ENCODE data around the gene TMEM229B. TPM values are rescaled to one million over a fixed set of nuclear protein-coding genes. Genes with fewer than 3 reads are reported as not detected.

TMEM229B gene
- total RNA-seq, 1 donor from 2014 or later = 2.7 TPM

GRCh38 chr14:67446371-67447032, 42.0 kb downstream of the TMEM229B start:
- no peak overlapping the region for H3K4me3 Mint-ChIP-seq
- H3K36me3 Mint-ChIP-seq (ENCODE audit: low read depth) = no peaks in the 10 kb centered on the region
- peaks cover 33% of the 10 kb centered on the region for H3K27me3 Mint-ChIP-seq
- peaks cover 6% of the 10 kb centered on the region for H3K9me3 Mint-ChIP-seq
- no peak for DNase-seq
- no peak overlapping the region for H3K27ac Mint-ChIP-seq
- intact Hi-C loops (cut with micrococcal nuclease) = no loop called here
- H3K4me1 Mint-ChIP-seq = no peaks in the 10 kb centered on the region

GRCh38 chr14:67444395-67444794, 44.1 kb downstream of the TMEM229B start:
- Mint-ChIP-seq H3K4me1 (no peaks in the 10 kb centered on the region), H3K27me3 (peaks cover 31% of the 10 kb centered on the region), H3K9me3 (no peaks in the 10 kb centered on the region), H3K36me3 (ENCODE audit: low read depth) (no peaks in the 10 kb centered on the region), H3K4me3 (no peak overlapping the region), H3K27ac (no peak overlapping the region)
- no peak for DNase-seq
- intact Hi-C loops (cut with micrococcal nuclease) = no loop called here

GRCh38 chr14:67442139-67442906, 46.2 kb downstream of the TMEM229B start:
- H3K27me3 Mint-ChIP-seq = peaks cover 28% of the 10 kb centered on the region
- no peak overlapping the region for H3K4me3 Mint-ChIP-seq
- intact Hi-C loops (cut with micrococcal nuclease) = no loop called here
- no peaks in the 10 kb centered on the region for H3K9me3 Mint-ChIP-seq
- H3K27ac Mint-ChIP-seq = no peak overlapping the region
- H3K4me1 Mint-ChIP-seq = no peaks in the 10 kb centered on the region
- H3K36me3 Mint-ChIP-seq (ENCODE audit: low read depth) = no peaks in the 10 kb centered on the region
- no peak for DNase-seq

- H3K27me3 Mint-ChIP-seq = peaks cover 32% of the 10 kb centered on the region
Observed at GRCh38 chr14:67441672-67442071, 46.8 kb downstream of the TMEM229B start.

GRCh38 chr14:67441256-67441655, 47.3 kb downstream of the TMEM229B start:
- H3K27me3 Mint-ChIP-seq = peaks cover 30% of the 10 kb centered on the region
- H3K27ac Mint-ChIP-seq = no peak overlapping the region
- DNase-seq = no peak
- intact Hi-C loops (cut with micrococcal nuclease) = no loop called here
- no peak overlapping the region for H3K4me3 Mint-ChIP-seq
- H3K36me3 Mint-ChIP-seq (ENCODE audit: low read depth) = no peaks in the 10 kb centered on the region
- no peaks in the 10 kb centered on the region for H3K9me3 Mint-ChIP-seq
- no peaks in the 10 kb centered on the region for H3K4me1 Mint-ChIP-seq

More at GRCh38 chr14:67441672-67442071, 46.8 kb downstream of the TMEM229B start:
- no peaks in the 10 kb centered on the region for H3K4me1 Mint-ChIP-seq
- no peaks in the 10 kb centered on the region for H3K36me3 Mint-ChIP-seq (ENCODE audit: low read depth)
- H3K9me3 Mint-ChIP-seq = no peaks in the 10 kb centered on the region
- H3K4me3 Mint-ChIP-seq = no peak overlapping the region
- no peak overlapping the region for H3K27ac Mint-ChIP-seq
- DNase-seq = no peak
- intact Hi-C loops (cut with micrococcal nuclease) = no loop called here

- no peaks in the 10 kb centered on the region for H3K4me1 Mint-ChIP-seq
- intact Hi-C loops (cut with micrococcal nuclease) = no loop called here
- no peaks in the 10 kb centered on the region for H3K9me3 Mint-ChIP-seq
- peaks cover 27% of the 10 kb centered on the region for H3K27me3 Mint-ChIP-seq
- H3K4me3 Mint-ChIP-seq = no peak overlapping the region
- no peaks in the 10 kb centered on the region for H3K36me3 Mint-ChIP-seq (ENCODE audit: low read depth)
- H3K27ac Mint-ChIP-seq = no peak overlapping the region
- DNase-seq = no peak
Observed at GRCh38 chr14:67440513-67440912, 48.0 kb downstream of the TMEM229B start.

GRCh38 chr14:67438969-67439368, 49.6 kb downstream of the TMEM229B start:
- intact Hi-C loops (cut with micrococcal nuclease) = no loop called here
- H3K9me3 Mint-ChIP-seq = no peaks in the 10 kb centered on the region
- H3K36me3 Mint-ChIP-seq (ENCODE audit: low read depth) = no peaks in the 10 kb centered on the region
- DNase-seq = no peak
- H3K27me3 Mint-ChIP-seq = peaks cover 29% of the 10 kb centered on the region
- H3K27ac Mint-ChIP-seq = no peak overlapping the region
- no peak overlapping the region for H3K4me3 Mint-ChIP-seq
- H3K4me1 Mint-ChIP-seq = no peaks in the 10 kb centered on the region

GRCh38 chr14:67436006-67436866, 52.3 kb downstream of the TMEM229B start:
- intact Hi-C loops (cut with micrococcal nuclease) = no loop called here
- peaks cover 27% of the 10 kb centered on the region for H3K27me3 Mint-ChIP-seq
- no peaks in the 10 kb centered on the region for H3K4me1 Mint-ChIP-seq
- H3K36me3 Mint-ChIP-seq (ENCODE audit: low read depth) = no peaks in the 10 kb centered on the region
- H3K4me3 Mint-ChIP-seq = no peak overlapping the region
- H3K27ac Mint-ChIP-seq = no peak overlapping the region
- no peak for DNase-seq
- no peaks in the 10 kb centered on the region for H3K9me3 Mint-ChIP-seq

- Mint-ChIP-seq H3K4me3 (no peak overlapping the region), H3K4me1 (no peaks in the 10 kb centered on the region), H3K9me3 (no peaks in the 10 kb centered on the region), H3K27ac (no peak overlapping the region), H3K36me3 (ENCODE audit: low read depth) (no peaks in the 10 kb centered on the region), H3K27me3 (peaks cover 27% of the 10 kb centered on the region)
- DNase-seq = no peak
- intact Hi-C loops (cut with micrococcal nuclease) = no loop called here
Observed at GRCh38 chr14:67435603-67436002, 52.9 kb downstream of the TMEM229B start.

- peaks cover 19% of the 10 kb centered on the region for H3K27me3 Mint-ChIP-seq
- H3K4me3 Mint-ChIP-seq = no peak overlapping the region
- no peaks in the 10 kb centered on the region for H3K36me3 Mint-ChIP-seq (ENCODE audit: low read depth)
- H3K27ac Mint-ChIP-seq = no peak overlapping the region
- DNase-seq = no peak
- no peaks in the 10 kb centered on the region for H3K4me1 Mint-ChIP-seq
- intact Hi-C loops (cut with micrococcal nuclease) = no loop called here
- no peaks in the 10 kb centered on the region for H3K9me3 Mint-ChIP-seq
Observed at GRCh38 chr14:67432050-67432564, 56.4 kb downstream of the TMEM229B start.

- Mint-ChIP-seq H3K4me3 (no peak overlapping the region), H3K36me3 (ENCODE audit: low read depth) (no peaks in the 10 kb centered on the region), H3K9me3 (no peaks in the 10 kb centered on the region), H3K27me3 (peaks cover 32% of the 10 kb centered on the region), H3K27ac (no peak overlapping the region), H3K4me1 (peaks cover 3% of the 10 kb centered on the region)
- no peak for DNase-seq
- intact Hi-C loops (cut with micrococcal nuclease) = loop anchor here (5.0 to 10.0 kb wide), 2 partner anchors 98 to 275 kb away; partner anchors contain the start of gene RDH12
Observed at GRCh38 chr14:67429510-67430205, 58.9 kb downstream of the TMEM229B start.

GRCh38 chr14:67428501-67429031, 60.0 kb downstream of the TMEM229B start:
- Mint-ChIP-seq H3K4me1 (peaks cover 3% of the 10 kb centered on the region), H3K9me3 (no peaks in the 10 kb centered on the region), H3K27me3 (peaks cover 30% of the 10 kb centered on the region), H3K4me3 (no peak overlapping the region), H3K36me3 (ENCODE audit: low read depth) (no peaks in the 10 kb centered on the region), H3K27ac (no peak overlapping the region)
- no peak for DNase-seq
- intact Hi-C loops (cut with micrococcal nuclease) = loop anchor here (5.0 to 10.0 kb wide), 2 partner anchors 99 to 276 kb away; partner anchors contain the start of gene RDH12
